HepG2 (cell line): ENCODE results near the gene SUPT4H1. TPM values are rescaled to one million over a fixed set of nuclear protein-coding genes. Genes with fewer than 3 reads are reported as not detected.

ENCODE experiments used
- CHD4 ChIP-seq: fragments of 200-600 bp; sonication (generic); IDR thresholded peaks from 2 replicates; pipeline ENCODE4 v1.7.0; 2017; ENCODE audit warnings: mild to moderate bottlenecking, low read length, borderline replicate concordance
- ISL2 ChIP-seq: sonication (generic); formaldehyde crosslinking; IDR thresholded peaks from 2 replicates; pipeline ENCODE4 v1.5.0; 2020; ENCODE audit warnings: missing genetic modification reagents
- KDM5A ChIP-seq: fragments of 200-600 bp; sonication (generic); IDR thresholded peaks from 2 replicates; pipeline ENCODE4 v1.7.0; 2018; ENCODE audit warnings: antibody characterized with exemption, mild to moderate bottlenecking, low read length, borderline replicate concordance
- NCOA5 ChIP-seq: sonication (generic); formaldehyde crosslinking; IDR thresholded peaks from 2 replicates; pipeline ENCODE4 v1.4.0; 2020; ENCODE audit warnings: missing genetic modification reagents
- NRL ChIP-seq: sonication (generic); formaldehyde crosslinking; IDR thresholded peaks from 2 replicates; pipeline ENCODE4 v1.5.0; 2020; ENCODE audit warnings: missing genetic modification reagents, mild to moderate bottlenecking, moderate library complexity, borderline replicate concordance
- TCF7L2 ChIP-seq: IDR thresholded peaks from 2 replicates; pipeline ENCODE4 v1.6.1; 2011; ENCODE audit warnings: mild to moderate bottlenecking, low read depth, low read length, moderate library complexity
- ZNF446 ChIP-seq: sonication (generic); formaldehyde crosslinking; IDR thresholded peaks from 2 replicates; pipeline ENCODE4 v1.5.0; 2020; ENCODE audit warnings: mild to moderate bottlenecking, missing genetic modification reagents
- ZNF776 ChIP-seq: sonication (generic); formaldehyde crosslinking; IDR thresholded peaks from 2 replicates; pipeline ENCODE4 v1.4.0; 2020; ENCODE audit warnings: mild to moderate bottlenecking, missing genetic modification reagents
- ZNF788 ChIP-seq: sonication (generic); formaldehyde crosslinking; IDR thresholded peaks from 2 replicates; pipeline ENCODE4 v1.5.0; 2020; ENCODE audit warnings: mild to moderate bottlenecking, missing genetic modification reagents, borderline replicate concordance
- ZZZ3 ChIP-seq: sonication (generic); formaldehyde crosslinking; IDR thresholded peaks from 2 replicates; pipeline ENCODE4 v1.4.0; 2020; ENCODE audit warnings: missing genetic modification reagents, mild to moderate bottlenecking, borderline replicate concordance
- polyA plus RNA-seq, 8 experiments: library from polyadenylated mRNA; depleted of rRNA in 3 of 8; stranded (reverse) in 7 of 8; unstranded in 1 of 8; fragments of >200 nt; fragmentation: Illumina TruSeq in 4 of 8; extraction: Trizol in 4 of 8; gene quantifications; 2 replicates each; pipeline versions ENCODE4 v1.2.1 to v1.2.3, GENCODE V29; 2011 to 2016; ENCODE audit warnings: low read depth in 4 of 8, missing spikeins in 1 of 8, mixed read lengths in 1 of 8; ENCODE audit not compliant: insufficient read depth in 1 of 8
- total RNA-seq, 5 experiments: library from RNA; depleted of rRNA; stranded (reverse); fragments of >200 nt; fragmentation: Illumina TruSeq; extraction: Trizol; gene quantifications; 2 replicates each; pipeline ENCODE4 v1.2.3, GENCODE V29; 2016; ENCODE audit warnings: low read depth in 1 of 5
- TF ChIP-seq, protein P1 (sequence below): sonication (generic); formaldehyde crosslinking; IDR thresholded peaks from 2 replicates; pipeline ENCODE4 v1.4.0; 2020; ENCODE audit warnings: missing genetic modification reagents, mild to moderate bottlenecking, borderline replicate concordance
- TF ChIP-seq, protein P2 (sequence below): sonication (generic); formaldehyde crosslinking; IDR thresholded peaks from 2 replicates; pipeline ENCODE4 v1.4.0; 2020; ENCODE audit warnings: mild to moderate bottlenecking, missing genetic modification reagents
- TF ChIP-seq, protein P3 (sequence below): sonication (generic); formaldehyde crosslinking; IDR thresholded peaks from 2 replicates; pipeline ENCODE4 v1.8.0; 2022; ENCODE audit warnings: low read depth, missing genetic modification reagents
- TF ChIP-seq, protein P4 (sequence below): sonication (generic); formaldehyde crosslinking; IDR thresholded peaks from 2 replicates; pipeline ENCODE4 v1.4.0; 2020; ENCODE audit warnings: missing genetic modification reagents, borderline replicate concordance
- TF ChIP-seq, protein P5 (sequence below): sonication (generic); formaldehyde crosslinking; IDR thresholded peaks from 2 replicates; pipeline ENCODE4 v1.9.0; 2022; ENCODE audit warnings: missing genetic modification reagents, mild to moderate bottlenecking, borderline replicate concordance

Gene SUPT4H1
- total and polyA plus RNA-seq, 2 of the 13 experiments (the other 11 are each of a cell fraction or from before 2014, with no cell fraction given): 155 to 244 TPM

DNA sequence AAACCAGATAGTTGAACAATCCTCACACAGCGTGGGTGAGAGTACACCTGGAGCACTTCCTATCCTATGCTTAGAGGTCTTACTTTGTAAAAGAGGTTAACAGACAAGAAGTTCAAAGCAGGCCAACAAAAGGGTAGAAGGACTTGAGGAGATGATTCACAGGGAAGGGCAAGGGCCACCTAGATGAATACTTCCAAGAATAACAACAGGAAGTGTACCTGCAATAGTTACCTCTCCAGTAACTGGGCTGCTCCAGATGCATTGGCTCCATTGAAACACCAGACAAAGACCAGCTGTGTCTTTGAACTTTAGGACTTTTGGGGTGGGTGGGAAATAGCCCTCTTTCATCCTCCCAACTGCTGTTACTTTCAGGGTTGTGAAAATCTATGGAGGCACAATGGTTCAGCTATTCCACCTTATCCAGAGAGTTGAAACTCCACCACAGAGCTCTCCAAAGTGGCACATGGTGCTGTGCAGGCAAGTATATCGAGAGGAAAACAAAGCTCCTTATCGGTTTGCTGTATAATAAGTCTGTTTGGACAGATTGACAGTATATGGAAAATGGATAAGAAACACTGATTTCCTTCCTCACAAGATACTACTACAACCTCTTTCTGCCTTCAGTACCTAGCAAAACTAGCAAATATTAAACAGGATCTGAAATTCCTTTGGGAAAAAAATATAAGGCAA, 42.7 kb upstream of the SUPT4H1 start (continued):
- TF ChIP-seq KDM5A (no peak), ZNF776 (CRISPR knock-in tag) (no peak), ZNF788 (CRISPR knock-in tag) (peak; percentile 29; the same call in 1 of the 2 replicates), ZZZ3 (CRISPR knock-in tag) (no peak), TCF7L2 (peak; percentile 83), ZNF446 (no peak), ISL2 (CRISPR knock-in tag) (peak; percentile 86), NRL (no peak), CHD4 (no peak), NCOA5 (CRISPR knock-in tag) (no peak)
- TF ChIP-seq, protein P1, sequence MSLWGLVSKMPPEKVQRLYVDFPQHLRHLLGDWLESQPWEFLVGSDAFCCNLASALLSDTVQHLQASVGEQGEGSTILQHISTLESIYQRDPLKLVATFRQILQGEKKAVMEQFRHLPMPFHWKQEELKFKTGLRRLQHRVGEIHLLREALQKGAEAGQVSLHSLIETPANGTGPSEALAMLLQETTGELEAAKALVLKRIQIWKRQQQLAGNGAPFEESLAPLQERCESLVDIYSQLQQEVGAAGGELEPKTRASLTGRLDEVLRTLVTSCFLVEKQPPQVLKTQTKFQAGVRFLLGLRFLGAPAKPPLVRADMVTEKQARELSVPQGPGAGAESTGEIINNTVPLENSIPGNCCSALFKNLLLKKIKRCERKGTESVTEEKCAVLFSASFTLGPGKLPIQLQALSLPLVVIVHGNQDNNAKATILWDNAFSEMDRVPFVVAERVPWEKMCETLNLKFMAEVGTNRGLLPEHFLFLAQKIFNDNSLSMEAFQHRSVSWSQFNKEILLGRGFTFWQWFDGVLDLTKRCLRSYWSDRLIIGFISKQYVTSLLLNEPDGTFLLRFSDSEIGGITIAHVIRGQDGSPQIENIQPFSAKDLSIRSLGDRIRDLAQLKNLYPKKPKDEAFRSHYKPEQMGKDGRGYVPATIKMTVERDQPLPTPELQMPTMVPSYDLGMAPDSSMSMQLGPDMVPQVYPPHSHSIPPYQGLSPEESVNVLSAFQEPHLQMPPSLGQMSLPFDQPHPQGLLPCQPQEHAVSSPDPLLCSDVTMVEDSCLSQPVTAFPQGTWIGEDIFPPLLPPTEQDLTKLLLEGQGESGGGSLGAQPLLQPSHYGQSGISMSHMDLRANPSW (CRISPR knock-in tag): no peak
- TF ChIP-seq, protein P2, sequence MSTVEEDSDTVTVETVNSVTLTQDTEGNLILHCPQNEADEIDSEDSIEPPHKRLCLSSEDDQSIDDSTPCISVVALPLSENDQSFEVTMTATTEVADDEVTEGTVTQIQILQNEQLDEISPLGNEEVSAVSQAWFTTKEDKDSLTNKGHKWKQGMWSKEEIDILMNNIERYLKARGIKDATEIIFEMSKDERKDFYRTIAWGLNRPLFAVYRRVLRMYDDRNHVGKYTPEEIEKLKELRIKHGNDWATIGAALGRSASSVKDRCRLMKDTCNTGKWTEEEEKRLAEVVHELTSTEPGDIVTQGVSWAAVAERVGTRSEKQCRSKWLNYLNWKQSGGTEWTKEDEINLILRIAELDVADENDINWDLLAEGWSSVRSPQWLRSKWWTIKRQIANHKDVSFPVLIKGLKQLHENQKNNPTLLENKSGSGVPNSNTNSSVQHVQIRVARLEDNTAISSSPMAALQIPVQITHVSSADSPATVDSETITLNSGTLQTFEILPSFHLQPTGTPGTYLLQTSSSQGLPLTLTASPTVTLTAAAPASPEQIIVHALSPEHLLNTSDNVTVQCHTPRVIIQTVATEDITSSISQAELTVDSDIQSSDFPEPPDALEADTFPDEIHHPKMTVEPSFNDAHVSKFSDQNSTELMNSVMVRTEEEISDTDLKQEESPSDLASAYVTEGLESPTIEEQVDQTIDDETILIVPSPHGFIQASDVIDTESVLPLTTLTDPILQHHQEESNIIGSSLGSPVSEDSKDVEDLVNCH (CRISPR knock-in tag): no peak
- TF ChIP-seq, protein P3, sequence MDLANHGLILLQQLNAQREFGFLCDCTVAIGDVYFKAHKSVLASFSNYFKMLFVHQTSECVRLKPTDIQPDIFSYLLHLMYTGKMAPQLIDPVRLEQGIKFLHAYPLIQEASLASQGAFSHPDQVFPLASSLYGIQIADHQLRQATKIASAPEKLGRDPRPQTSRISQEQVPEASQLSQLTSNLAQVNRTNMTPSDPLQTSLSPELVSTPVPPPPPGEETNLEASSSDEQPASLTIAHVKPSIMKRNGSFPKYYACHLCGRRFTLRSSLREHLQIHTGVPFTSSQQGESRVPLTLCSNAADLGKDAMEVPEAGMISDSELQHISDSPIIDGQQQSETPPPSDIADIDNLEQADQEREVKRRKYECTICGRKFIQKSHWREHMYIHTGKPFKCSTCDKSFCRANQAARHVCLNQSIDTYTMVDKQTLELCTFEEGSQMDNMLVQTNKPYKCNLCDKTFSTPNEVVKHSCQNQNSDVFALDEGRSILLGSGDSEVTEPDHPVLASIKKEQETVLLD (CRISPR knock-in tag): no peak
- TF ChIP-seq, protein P4, sequence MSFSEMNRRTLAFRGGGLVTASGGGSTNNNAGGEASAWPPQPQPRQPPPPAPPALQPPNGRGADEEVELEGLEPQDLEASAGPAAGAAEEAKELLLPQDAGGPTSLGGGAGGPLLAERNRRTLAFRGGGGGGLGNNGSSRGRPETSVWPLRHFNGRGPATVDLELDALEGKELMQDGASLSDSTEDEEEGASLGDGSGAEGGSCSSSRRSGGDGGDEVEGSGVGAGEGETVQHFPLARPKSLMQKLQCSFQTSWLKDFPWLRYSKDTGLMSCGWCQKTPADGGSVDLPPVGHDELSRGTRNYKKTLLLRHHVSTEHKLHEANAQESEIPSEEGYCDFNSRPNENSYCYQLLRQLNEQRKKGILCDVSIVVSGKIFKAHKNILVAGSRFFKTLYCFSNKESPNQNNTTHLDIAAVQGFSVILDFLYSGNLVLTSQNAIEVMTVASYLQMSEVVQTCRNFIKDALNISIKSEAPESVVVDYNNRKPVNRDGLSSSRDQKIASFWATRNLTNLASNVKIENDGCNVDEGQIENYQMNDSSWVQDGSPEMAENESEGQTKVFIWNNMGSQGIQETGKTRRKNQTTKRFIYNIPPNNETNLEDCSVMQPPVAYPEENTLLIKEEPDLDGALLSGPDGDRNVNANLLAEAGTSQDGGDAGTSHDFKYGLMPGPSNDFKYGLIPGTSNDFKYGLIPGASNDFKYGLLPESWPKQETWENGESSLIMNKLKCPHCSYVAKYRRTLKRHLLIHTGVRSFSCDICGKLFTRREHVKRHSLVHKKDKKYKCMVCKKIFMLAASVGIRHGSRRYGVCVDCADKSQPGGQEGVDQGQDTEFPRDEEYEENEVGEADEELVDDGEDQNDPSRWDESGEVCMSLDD (CRISPR knock-in tag): 0 out of 2 replicates have a peak, but pooled peaks have one; percentile 51
- TF ChIP-seq, protein P5, sequence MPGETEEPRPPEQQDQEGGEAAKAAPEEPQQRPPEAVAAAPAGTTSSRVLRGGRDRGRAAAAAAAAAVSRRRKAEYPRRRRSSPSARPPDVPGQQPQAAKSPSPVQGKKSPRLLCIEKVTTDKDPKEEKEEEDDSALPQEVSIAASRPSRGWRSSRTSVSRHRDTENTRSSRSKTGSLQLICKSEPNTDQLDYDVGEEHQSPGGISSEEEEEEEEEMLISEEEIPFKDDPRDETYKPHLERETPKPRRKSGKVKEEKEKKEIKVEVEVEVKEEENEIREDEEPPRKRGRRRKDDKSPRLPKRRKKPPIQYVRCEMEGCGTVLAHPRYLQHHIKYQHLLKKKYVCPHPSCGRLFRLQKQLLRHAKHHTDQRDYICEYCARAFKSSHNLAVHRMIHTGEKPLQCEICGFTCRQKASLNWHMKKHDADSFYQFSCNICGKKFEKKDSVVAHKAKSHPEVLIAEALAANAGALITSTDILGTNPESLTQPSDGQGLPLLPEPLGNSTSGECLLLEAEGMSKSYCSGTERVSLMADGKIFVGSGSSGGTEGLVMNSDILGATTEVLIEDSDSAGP: no peak
